Posterior cingulate gyrus (tissue), 11 donors: ENCODE results near the gene NFATC1.

ENCODE experiments used
- DNase-seq, 10 donors: peaks; one replicate each; pipeline versions ENCODE4 v3.0.0 to v3.0.0-alpha.2; 2020 to 2021; ENCODE audit warnings: mixed read lengths in 3 of 10
- intact Hi-C: fragments of 100-400 bp; cut with DNase I; formaldehyde crosslinking; loops from one replicate; pipeline ENCODE4 v1.15.1; 2023

Gene NFATC1

DNA sequence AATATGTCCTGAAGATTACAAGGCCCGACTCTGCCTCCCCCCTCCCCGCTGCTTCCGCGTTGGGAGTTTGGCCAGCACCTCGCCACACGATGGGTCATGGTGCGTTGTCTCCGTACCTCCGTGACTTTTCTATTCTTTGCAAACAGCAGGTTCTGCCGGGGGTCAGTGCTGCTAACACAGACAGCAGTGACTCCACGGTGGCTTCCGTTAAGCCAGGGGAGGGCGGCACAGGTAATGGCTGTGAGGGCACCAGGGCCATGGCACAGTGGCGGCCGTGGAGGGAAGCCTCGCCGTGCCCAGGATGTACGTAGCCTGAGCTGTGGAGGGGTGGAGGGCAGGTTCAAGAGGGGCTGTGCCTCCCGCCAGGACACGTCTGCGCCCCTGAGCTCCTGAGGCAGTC, 115.5 kb downstream of the NFATC1 start:
- intact Hi-C loops: no loop called here
- peak in 4 of 10 donors; percentile 1 to 73 (median 9) for DNase-seq

DNA sequence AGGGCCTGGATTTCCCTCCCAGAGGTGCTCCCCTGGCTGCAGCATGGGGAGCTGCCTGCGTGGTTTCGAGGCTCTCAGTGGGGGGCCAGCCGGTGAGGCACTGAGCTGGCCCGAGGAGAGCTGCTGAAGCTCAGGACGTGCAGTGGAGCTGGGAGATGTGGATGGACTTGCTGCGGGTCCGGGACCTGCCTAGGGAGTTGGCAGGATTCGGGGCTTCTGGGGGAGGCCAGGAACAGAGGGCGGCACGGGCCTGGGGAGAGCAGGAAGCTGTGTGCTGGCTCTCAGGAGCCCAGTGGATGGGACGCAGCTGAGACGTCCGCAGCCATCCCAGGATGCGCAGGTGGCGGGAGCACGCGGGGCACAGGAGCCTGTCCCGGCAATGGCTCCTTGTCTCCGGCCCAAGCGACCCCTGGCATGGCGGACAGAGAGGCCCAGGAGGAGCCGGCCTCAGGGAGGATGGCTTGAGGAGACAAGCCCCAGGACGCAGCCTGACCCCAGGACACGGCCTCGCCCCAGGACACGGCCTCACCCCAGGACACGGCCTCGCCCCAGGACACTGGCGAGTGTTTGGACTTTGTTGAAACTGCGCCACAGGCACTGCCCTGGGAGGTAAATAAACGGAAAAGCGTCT, 116.1 kb downstream of the NFATC1 start:
- intact Hi-C loops: no loop called here
- peak in 4 of 10 donors; percentile 3 to 74 (median 42) for DNase-seq

DNA sequence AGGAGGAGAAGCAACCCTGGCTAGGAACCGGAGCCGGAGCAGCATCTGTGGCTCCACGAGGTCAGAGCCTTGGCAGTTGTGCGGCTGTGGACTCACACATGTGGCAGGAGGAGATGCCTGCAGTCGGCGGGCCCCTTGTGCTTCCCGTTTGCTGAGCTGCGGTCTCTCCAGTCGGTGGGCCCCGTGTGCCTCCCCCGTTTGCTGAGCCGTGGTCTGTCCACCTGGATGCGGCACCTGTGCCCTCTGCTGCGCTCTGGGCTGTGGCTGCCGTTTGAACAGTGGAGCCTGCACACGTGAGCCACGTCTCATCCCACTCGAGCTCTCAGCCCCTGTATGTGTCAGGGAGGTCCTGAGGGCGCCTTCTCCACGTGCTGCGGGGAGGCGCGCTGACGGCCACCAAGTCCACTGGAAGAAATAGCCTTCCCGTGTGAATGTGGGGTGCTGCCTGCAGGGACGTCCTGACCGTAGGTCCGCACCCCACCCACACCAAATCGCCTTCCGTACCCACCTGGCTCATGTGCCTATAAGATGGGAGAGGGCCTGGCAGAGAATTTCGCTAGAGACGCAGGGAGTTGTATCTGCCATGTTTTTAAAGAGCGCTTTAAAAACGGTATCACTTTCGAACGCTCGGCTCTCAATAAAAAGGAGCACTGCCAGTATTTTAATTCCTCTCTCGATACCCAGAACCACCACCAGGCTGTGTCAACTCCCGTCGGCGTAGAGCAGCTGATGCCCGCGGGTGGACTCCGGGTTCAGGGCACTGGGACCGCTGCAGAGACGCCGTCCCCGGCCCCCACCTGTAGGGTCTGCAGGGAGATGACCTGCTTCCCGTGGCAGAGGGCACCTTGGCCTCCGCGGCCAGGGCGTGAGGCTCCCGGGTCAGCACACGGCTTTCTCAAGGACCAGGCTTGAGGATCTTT, 117.0 kb downstream of the NFATC1 start:
- intact Hi-C loops: no loop called here
- DNase-seq: peak in 5 of 10 donors; percentile 3 to 72 (median 23)

DNA sequence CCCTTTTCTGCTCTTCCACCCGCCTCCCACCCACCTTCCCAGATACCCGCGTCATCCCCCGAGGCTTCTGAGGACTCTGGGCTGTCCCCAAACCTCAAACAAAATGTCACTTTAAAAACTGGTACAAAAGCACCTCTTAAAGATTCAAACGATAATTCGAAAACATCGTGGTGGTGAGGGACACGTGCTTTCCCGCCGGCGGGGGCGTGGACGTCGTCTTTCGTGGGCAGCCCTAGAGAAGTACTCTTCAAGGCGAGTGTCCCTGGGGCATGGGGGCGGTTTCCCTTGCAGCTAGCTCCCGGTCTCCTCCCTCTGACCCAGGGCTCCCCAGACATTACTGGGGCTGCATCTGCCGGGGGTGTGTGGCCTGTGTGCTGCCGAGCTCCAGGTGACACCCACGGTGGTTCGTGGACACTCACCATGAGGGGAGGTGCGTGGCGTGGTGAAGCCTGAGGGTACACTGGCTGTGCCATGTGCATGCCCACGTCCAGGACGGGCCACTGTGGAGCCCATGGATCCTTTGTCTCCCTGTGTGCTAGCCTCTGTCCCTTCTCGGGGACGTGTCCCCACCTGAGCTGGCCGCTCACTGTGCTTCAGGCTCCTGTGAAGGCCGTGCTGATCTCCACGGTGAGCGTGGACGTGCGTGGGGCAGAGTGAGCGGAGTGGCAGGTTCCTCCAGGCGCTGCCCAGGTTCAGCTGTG, 117.8 kb downstream of the NFATC1 start:
- intact Hi-C loops: no loop called here
- DNase-seq: peak in 4 of 10 donors; percentile 5 to 85 (median 44)

DNA sequence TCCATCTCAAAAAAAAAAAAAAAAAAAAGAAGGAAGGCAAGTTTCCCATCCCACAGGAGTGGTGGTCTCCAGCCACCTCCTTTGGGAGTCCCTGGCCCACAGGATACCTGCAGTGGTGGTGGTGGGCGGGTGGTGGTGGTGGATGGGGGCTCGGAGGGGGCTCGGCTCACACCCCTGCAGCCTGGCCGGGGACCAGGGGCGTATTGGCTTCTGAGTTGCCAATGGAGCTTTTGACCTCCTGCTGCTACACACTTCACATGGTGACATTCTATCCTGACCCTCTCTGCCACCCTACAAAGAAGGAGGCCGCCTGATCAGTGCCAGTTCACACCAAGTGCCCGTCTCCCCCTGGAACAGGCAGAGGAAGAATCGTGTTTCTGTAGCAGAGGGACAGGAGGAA, 119.6 kb downstream of the NFATC1 start:
- intact Hi-C loops: no loop called here
- peak in 2 of 10 donors; percentile 53 to 57 for DNase-seq

DNA sequence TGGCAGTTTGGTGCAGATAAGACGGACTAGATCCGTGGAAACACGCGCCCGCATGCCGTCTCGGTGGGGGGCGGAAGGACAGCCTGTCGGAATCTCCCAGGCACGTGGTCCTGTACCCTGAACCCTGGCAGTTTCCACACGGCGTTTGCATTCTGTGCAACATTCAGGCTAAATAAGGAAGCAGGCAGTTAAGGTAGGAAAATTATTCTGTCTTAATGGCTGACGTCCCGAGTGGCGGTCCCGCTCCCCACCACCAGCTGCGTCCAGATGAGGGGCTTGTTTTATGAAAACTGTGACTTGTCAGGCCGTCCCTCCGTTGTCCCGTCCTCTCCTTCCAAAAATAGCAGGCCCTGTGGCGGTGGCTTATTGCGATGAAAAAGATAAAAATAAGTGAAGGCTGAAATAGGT, 120.2 kb downstream of the NFATC1 start:
- DNase-seq: peak in 1 of 10 donors; percentile 68
- intact Hi-C loops: no loop called here

DNA sequence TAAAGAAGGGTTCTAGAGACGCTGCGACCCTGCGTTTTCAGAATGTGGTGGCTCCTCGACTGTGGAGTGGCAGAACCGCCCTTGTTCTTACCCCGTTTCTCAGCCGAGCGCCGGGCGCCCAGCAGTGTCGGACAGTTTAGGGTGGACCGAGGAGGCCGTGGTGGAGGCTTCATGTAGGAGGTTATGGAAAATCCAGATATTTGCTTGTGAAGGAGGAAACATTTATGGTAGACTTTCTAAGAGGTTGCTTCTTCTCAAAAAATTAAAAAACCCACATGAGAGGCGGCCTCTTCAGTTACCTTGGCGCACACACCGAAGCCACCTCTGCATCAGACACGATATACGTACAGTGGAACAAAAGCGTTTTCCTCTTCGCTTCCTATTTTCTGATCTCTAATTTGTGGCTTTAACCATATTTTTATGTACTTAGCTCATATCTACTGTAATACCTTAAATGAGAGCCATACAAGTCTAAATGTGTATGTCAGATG, 120.8 kb downstream of the NFATC1 start:
- intact Hi-C loops: no loop called here
- DNase-seq: no peak

DNA sequence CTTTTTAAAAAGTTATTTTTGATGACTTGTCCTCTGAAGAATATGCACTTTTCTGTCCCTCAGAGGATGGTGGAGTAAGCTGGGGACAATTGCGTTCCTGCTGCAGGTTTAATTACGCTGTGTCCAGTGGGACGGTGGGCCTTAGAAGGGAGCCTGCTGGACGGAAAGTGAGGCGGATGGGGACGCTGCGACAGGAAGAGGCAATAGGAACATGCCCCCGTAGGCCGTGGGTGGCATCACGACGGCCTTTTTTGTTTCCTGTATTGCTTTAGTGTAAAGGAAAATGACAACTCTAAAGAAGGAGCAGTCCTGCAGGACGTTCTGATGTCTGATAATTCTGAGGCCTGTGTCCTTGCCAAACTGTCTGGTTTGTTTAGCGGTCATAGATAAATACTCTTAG, 121.6 kb downstream of the NFATC1 start:
- intact Hi-C loops: no loop called here
- DNase-seq: no peak

DNA sequence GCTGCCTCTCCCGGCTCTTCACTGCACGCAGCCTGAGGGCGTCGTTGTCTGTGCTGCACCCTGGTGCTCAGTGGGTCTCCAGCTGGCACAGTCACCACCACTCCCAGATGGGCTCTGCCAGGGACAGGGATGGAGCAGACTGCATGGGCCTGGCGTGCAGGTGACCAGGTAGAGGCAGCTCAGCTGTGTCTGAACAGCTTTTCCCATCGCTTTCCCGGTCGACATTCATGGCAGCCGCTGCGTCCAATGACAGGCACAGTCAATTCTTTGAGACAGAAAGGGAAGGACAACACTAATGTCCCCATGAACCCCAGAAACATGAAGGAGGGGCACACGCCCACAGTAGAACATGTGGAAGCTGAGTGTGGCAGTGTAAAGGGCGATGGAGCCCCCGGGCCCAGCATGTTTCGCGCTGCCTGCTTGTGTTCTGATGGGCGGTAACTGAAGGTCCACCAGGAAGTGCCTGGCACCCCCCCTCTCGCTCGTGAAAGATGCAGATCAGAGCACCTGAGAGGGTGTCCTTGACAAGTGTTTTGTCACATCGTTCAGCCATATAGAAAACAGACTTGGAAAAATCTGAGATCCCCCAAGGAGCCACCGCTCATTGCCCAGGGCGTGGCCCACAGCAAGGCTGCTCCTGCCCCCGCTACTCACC, 122.4 kb downstream of the NFATC1 start:
- intact Hi-C loops: no loop called here
- DNase-seq: no peak

DNA sequence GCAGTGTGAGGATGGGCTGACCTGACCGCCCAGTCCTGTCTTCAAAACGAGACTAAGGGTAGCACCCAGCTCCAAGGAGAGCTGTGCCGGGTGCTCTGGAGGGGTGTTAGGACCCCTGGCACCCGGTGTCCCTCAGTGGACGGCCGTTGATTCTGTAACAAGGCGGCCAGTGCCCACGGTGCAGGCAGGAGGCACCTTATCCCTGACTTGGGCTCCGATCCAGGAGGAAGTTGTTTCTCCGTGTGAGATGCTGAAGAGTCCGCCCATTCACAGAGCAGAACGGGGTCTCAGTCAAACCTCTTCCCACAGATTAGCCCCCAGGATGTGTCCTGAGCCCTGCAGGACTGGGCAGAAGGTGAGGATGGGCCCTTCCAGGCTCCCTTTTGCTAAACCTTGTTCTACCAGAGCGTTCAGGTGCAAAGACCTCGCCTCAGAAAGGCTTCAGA, 123.0 kb downstream of the NFATC1 start:
- intact Hi-C loops: no loop called here
- DNase-seq: no peak

DNA sequence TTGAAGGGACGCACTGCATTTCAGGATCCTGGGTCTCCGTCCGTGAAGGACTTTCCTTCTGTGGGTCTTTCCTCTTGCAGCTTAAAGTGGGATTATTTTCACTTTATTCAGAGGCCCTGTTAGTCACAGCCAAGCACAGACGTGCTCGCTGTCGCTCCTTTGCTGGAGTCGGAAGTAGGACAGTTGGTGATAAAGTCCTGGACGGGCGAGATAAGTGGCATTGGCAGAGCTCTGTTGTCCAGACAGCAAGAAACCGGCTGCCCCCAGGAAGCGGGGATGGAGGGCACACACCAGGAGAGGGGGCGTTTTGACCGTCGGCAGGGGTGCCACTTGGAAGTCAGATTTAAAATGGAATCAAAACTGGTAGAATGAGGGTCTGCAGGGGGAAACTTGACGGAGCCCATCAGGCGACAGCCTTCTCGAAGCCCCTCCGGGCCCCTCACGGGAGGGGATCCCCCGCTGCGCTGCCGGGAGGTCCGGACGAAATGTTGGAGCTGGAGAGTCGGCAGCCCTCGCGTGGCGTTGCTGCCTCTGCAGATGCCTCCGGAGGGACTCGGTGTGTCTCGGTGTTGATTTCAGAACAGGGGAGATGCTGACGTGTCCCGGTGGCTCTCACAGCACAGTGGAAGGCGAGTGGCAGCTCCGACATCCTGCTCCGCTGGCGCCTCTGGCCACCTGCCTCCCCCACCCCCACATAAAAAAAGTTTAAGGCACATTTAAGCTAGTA, 124.2 kb downstream of the NFATC1 start:
- DNase-seq: peak in 1 of 10 donors; percentile 72
- intact Hi-C loops: no loop called here

DNA sequence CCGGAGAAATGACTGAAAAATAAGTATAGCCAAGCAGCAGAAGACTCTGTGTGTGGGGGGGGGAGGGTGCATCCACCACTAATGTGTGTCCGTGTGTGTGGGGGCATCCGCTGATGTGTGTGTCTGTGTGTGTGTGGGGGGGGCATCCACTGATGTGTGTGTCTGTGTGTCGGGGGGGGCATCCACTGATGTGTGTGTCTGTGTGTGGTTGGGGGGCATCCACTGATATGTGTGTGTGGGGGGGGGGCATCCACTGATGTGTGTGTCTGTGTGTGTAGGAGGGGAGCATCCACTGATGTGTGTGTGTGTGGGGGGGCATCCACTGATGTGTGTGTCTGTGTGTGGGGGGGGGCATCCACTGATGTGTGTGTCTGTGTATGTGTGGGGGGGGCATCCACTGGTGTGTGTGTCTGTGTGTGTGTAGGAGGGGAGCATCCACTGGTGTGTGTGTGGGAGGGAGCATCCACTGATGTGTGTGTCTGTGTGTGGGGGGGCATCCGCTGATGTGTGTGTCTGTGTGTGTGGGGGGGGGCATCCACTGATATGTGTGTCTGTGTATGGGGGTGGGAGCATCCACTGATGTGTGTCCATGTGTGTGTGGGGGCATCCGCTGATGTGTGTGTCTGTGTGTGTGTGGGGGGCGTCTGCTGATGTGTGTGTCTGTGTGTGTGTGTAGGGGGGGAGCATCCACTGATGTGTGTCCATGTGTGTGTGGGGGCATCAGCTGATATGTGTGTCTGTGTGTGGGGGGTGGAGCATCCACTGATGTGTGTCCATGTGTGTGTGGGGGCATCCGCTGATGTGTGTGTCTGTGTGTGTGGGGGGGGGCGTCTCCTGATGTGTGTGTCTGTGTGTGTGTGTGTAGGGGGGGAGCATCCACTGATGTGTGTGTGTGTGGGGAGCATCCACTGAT, 125.0 kb downstream of the NFATC1 start:
- intact Hi-C loops: no loop called here
- no peak for DNase-seq

DNA sequence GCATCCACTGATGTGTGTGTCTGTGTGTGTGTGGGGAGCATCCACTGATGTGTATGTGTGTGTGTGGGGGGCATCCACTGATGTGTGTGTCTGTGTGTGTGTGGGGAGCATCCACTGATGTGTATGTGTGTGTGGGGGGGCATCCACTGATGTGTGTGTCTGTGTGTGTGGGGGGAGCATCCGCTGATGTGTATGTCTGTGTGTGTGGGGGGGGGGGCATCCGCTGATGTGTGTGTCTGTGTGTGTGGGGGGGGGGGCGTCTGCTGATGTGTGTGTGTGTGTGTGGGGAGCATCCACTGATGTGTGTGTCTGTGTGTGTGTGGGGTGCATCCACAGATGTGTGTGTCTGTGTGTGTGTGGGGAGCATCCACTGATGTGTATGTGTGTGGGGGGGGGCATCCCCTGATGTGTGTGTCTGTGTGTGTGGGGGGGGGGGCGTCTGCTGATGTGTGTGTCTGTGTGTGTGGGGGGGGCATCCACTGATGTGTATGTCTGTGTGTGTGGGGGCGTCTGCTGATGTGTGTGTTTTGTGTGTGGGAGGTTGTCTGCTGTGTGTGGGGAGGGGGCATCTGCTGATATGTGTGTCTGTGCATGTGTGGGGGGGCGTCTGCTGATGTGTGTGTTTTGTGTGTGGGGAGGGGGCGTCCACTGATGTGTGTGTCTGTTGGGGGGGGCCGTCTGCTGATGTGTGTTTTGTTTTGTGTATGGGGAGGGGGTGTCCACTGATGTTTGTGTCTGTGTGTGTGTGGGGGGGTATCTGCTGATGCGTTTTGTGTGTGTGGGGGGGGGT, 125.9 kb downstream of the NFATC1 start:
- DNase-seq: no peak
- intact Hi-C loops: no loop called here

DNA sequence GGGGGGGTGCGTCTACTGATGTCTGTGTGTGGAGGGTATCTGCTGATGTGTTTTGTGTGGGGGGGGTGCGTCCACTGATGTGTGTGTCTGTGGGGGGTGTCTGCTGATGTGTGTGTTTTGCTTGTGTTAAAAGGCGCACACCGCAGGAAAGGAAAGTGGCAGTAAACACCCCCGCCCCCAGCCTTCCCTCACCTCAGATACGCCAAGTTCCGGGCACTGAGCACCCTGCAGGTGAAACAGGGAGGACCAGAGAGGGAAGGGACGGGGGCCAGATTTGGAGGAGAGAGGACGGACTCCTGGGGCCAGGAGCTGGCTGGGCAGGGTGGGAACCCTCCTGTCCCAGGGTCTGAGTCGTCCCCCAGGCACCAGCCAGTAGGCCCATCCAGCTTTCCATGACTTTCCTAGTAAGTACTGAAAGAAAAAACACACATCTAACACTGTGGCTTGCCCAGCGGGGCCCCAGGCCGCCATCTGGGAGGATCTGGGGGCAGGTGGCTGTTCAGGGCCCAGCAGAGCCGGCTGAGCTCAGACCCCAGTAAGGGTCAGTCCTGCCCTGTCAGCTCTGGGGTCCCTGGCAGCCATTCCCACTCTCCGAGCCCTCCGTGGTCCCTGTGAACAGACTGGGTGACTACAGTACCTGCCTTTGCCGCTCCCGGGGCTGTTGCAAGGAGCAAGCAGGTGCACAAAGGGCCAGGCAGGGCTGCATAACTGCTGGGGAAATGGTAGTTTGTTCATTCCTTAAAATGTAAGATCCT, 126.9 kb downstream of the NFATC1 start:
- DNase-seq: peak in 2 of 10 donors; percentile 69 to 82
- intact Hi-C loops: no loop called here

DNA sequence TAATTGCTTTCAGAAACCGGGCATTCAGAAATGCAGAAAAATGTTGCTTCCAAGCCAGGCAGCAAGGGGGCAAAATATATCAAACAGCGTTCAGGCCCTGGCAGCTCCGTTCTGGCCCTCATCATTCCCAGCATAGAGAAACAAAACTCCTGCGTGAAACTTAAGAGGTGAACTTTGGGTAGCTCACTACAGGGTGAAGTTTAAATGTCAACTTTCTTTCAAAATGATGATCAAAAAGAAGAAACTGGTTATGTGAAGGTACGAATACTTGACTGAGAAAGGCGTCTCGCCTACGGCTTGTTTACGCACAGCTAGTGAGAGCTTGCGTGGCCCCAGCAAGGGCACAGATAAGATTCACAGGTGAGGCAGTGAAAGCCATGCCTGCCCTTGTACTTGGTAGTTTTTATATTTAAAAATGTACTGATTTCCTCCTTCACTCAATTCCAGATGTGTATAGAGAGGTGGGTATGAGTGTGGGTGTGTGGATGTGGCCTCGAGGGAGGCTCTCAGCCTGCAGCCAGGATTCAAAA, 127.5 kb downstream of the NFATC1 start:
- intact Hi-C loops: no loop called here
- DNase-seq: no peak

DNA sequence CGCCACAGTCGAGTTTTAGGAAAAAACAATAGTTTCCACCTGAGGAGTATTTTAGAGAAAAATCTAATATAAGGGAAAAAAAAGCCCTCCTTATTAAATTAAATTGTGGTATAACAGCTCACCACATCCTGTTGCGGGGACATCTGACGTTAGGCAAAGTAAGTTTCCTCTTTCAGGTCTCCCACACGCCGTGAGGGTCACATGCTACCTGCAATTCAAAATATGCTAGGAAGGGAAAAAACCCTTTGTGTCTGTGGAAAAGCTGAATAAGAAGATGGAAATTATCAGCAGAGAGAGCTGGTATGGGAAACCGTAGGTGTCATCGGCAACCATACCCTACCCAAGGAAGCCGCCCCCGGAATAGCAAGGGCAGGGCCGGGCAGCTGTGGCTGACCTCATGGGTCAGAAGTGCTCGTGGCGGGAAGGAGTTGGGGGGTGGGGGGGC, 128.0 kb downstream of the NFATC1 start:
- DNase-seq: peak in 1 of 10 donors; percentile 66
- intact Hi-C loops: no loop called here
